ENCODE data around the gene HDAC4.
A peak's percentile ranks its signal among the peaks of the same experiment; 100 is the strongest.

HDAC4 gene

GRCh38 chr2:239004274-239005015, 396.4 kb downstream of the HDAC4 start:
- Histone ChIP-seq H3K4me3 (ENCODE audit: low read depth in 1 of 2, low read length in 2 of 2) (no peak overlapping the region), H3K4me1 (ENCODE audit: control insufficient read depth in 1 of 2, insufficient read depth in 2 of 2, low read length in 2 of 2) (no peaks in the 10 kb centered on the region), H3K27ac (ENCODE audit: low read depth, low read length) (no peak overlapping the region), H3K9ac (ENCODE audit: low read depth in 1 of 2, low read length in 2 of 2) (no peak overlapping the region), H3K27me3 (ENCODE audit: control insufficient read depth in 1 of 2, insufficient read depth in 2 of 2, low read length in 2 of 2) (no peaks in the 10 kb centered on the region), H3K9me3 (ENCODE audit: control insufficient read depth in 1 of 2, low read length in 2 of 2) (no peaks in the 10 kb centered on the region), H3K36me3 (ENCODE audit: control insufficient read depth in 1 of 2, insufficient read depth in 2 of 2, low read length in 2 of 2) (no peaks in the 10 kb centered on the region)

GRCh38 chr2:239003624-239004273, 397.1 kb downstream of the HDAC4 start:
- no peak overlapping the region for H3K27ac ChIP-seq (ENCODE audit: low read depth, low read length)
- no peaks in the 10 kb centered on the region for H3K9me3 ChIP-seq (ENCODE audit: control insufficient read depth in 1 of 2, low read length in 2 of 2)
- no peaks in the 10 kb centered on the region for H3K27me3 ChIP-seq (ENCODE audit: control insufficient read depth in 1 of 2, insufficient read depth in 2 of 2, low read length in 2 of 2)
- H3K4me1 ChIP-seq (ENCODE audit: control insufficient read depth in 1 of 2, insufficient read depth in 2 of 2, low read length in 2 of 2), result no peaks in the 10 kb centered on the region
- H3K4me3 ChIP-seq (ENCODE audit: low read depth in 1 of 2, low read length in 2 of 2), result peak overlapping the region in 1 of 2 donors; percentile 1
- H3K36me3 ChIP-seq (ENCODE audit: control insufficient read depth in 1 of 2, insufficient read depth in 2 of 2, low read length in 2 of 2), result no peaks in the 10 kb centered on the region
- no peak overlapping the region for H3K9ac ChIP-seq (ENCODE audit: low read depth in 1 of 2, low read length in 2 of 2)

GRCh38 chr2:239002954-239003623, 397.7 kb downstream of the HDAC4 start:
- Histone ChIP-seq H3K4me1 (ENCODE audit: control insufficient read depth in 1 of 2, insufficient read depth in 2 of 2, low read length in 2 of 2) (no peaks in the 10 kb centered on the region), H3K4me3 (ENCODE audit: low read depth in 1 of 2, low read length in 2 of 2) (peak overlapping the region; percentile 1 to 21), H3K9ac (ENCODE audit: low read depth in 1 of 2, low read length in 2 of 2) (no peak overlapping the region), H3K27ac (ENCODE audit: low read depth, low read length) (no peak overlapping the region), H3K27me3 (ENCODE audit: control insufficient read depth in 1 of 2, insufficient read depth in 2 of 2, low read length in 2 of 2) (no peaks in the 10 kb centered on the region), H3K36me3 (ENCODE audit: control insufficient read depth in 1 of 2, insufficient read depth in 2 of 2, low read length in 2 of 2) (no peaks in the 10 kb centered on the region), H3K9me3 (ENCODE audit: control insufficient read depth in 1 of 2, low read length in 2 of 2) (no peaks in the 10 kb centered on the region)

GRCh38 chr2:239002591-239002953, 398.2 kb downstream of the HDAC4 start:
- Histone ChIP-seq H3K27me3 (ENCODE audit: control insufficient read depth in 1 of 2, insufficient read depth in 2 of 2, low read length in 2 of 2) (no peaks in the 10 kb centered on the region), H3K4me3 (ENCODE audit: low read depth in 1 of 2, low read length in 2 of 2) (no peak overlapping the region)

GRCh38 chr2:239001794-239002193, 399.0 kb downstream of the HDAC4 start:
- H3K27ac ChIP-seq (ENCODE audit: low read depth, low read length), result no peak overlapping the region
- no peak overlapping the region for H3K9ac ChIP-seq (ENCODE audit: low read depth in 1 of 2, low read length in 2 of 2)
- H3K4me3 ChIP-seq (ENCODE audit: low read depth in 1 of 2, low read length in 2 of 2), result no peak overlapping the region
- H3K36me3 ChIP-seq (ENCODE audit: control insufficient read depth in 1 of 2, insufficient read depth in 2 of 2, low read length in 2 of 2), result no peaks in the 10 kb centered on the region
- H3K27me3 ChIP-seq (ENCODE audit: control insufficient read depth in 1 of 2, insufficient read depth in 2 of 2, low read length in 2 of 2), result no peaks in the 10 kb centered on the region
- H3K9me3 ChIP-seq (ENCODE audit: control insufficient read depth in 1 of 2, low read length in 2 of 2), result no peaks in the 10 kb centered on the region
- no peaks in the 10 kb centered on the region for H3K4me1 ChIP-seq (ENCODE audit: control insufficient read depth in 1 of 2, insufficient read depth in 2 of 2, low read length in 2 of 2)

More at GRCh38 chr2:239002591-239002953, 398.2 kb downstream of the HDAC4 start:
- no peak overlapping the region for H3K27ac ChIP-seq (ENCODE audit: low read depth, low read length)
- no peaks in the 10 kb centered on the region for H3K9me3 ChIP-seq (ENCODE audit: control insufficient read depth in 1 of 2, low read length in 2 of 2)
- H3K9ac ChIP-seq (ENCODE audit: low read depth in 1 of 2, low read length in 2 of 2), result no peak overlapping the region
- H3K36me3 ChIP-seq (ENCODE audit: control insufficient read depth in 1 of 2, insufficient read depth in 2 of 2, low read length in 2 of 2), result no peaks in the 10 kb centered on the region
- no peaks in the 10 kb centered on the region for H3K4me1 ChIP-seq (ENCODE audit: control insufficient read depth in 1 of 2, insufficient read depth in 2 of 2, low read length in 2 of 2)

- Histone ChIP-seq H3K9me3 (ENCODE audit: control insufficient read depth in 1 of 2, low read length in 2 of 2) (no peaks in the 10 kb centered on the region), H3K9ac (ENCODE audit: low read depth in 1 of 2, low read length in 2 of 2) (no peak overlapping the region), H3K36me3 (ENCODE audit: control insufficient read depth in 1 of 2, insufficient read depth in 2 of 2, low read length in 2 of 2) (no peaks in the 10 kb centered on the region), H3K4me3 (ENCODE audit: low read depth in 1 of 2, low read length in 2 of 2) (no peak overlapping the region), H3K27me3 (ENCODE audit: control insufficient read depth in 1 of 2, insufficient read depth in 2 of 2, low read length in 2 of 2) (no peaks in the 10 kb centered on the region), H3K27ac (ENCODE audit: low read depth, low read length) (no peak overlapping the region), H3K4me1 (ENCODE audit: control insufficient read depth in 1 of 2, insufficient read depth in 2 of 2, low read length in 2 of 2) (no peaks in the 10 kb centered on the region)
Measured at GRCh38 chr2:239000500-239001073, 400.2 kb downstream of the HDAC4 start.

- no peaks in the 10 kb centered on the region for H3K36me3 ChIP-seq (ENCODE audit: control insufficient read depth in 1 of 2, insufficient read depth in 2 of 2, low read length in 2 of 2)
- H3K9me3 ChIP-seq (ENCODE audit: control insufficient read depth in 1 of 2, low read length in 2 of 2), result no peaks in the 10 kb centered on the region
- H3K27ac ChIP-seq (ENCODE audit: low read depth, low read length), result no peak overlapping the region
- H3K9ac ChIP-seq (ENCODE audit: low read depth in 1 of 2, low read length in 2 of 2), result no peak overlapping the region
- no peaks in the 10 kb centered on the region for H3K27me3 ChIP-seq (ENCODE audit: control insufficient read depth in 1 of 2, insufficient read depth in 2 of 2, low read length in 2 of 2)
- no peak overlapping the region for H3K4me3 ChIP-seq (ENCODE audit: low read depth in 1 of 2, low read length in 2 of 2)
- no peaks in the 10 kb centered on the region for H3K4me1 ChIP-seq (ENCODE audit: control insufficient read depth in 1 of 2, insufficient read depth in 2 of 2, low read length in 2 of 2)
Measured at GRCh38 chr2:239000089-239000488, 400.7 kb downstream of the HDAC4 start.

GRCh38 chr2:238999291-238999741, 401.5 kb downstream of the HDAC4 start:
- no peak overlapping the region for H3K27ac ChIP-seq (ENCODE audit: low read depth, low read length)
- H3K4me1 ChIP-seq (ENCODE audit: control insufficient read depth in 1 of 2, insufficient read depth in 2 of 2, low read length in 2 of 2), result no peaks in the 10 kb centered on the region
- H3K36me3 ChIP-seq (ENCODE audit: control insufficient read depth in 1 of 2, insufficient read depth in 2 of 2, low read length in 2 of 2), result no peaks in the 10 kb centered on the region

GRCh38 chr2:238998801-238999200, 402.0 kb downstream of the HDAC4 start:
- Histone ChIP-seq H3K4me3 (ENCODE audit: low read depth in 1 of 2, low read length in 2 of 2) (no peak overlapping the region), H3K9me3 (ENCODE audit: control insufficient read depth in 1 of 2, low read length in 2 of 2) (no peaks in the 10 kb centered on the region), H3K9ac (ENCODE audit: low read depth in 1 of 2, low read length in 2 of 2) (no peak overlapping the region), H3K36me3 (ENCODE audit: control insufficient read depth in 1 of 2, insufficient read depth in 2 of 2, low read length in 2 of 2) (no peaks in the 10 kb centered on the region), H3K4me1 (ENCODE audit: control insufficient read depth in 1 of 2, insufficient read depth in 2 of 2, low read length in 2 of 2) (no peaks in the 10 kb centered on the region), H3K27ac (ENCODE audit: low read depth, low read length) (no peak overlapping the region), H3K27me3 (ENCODE audit: control insufficient read depth in 1 of 2, insufficient read depth in 2 of 2, low read length in 2 of 2) (no peaks in the 10 kb centered on the region)

More at GRCh38 chr2:238999291-238999741, 401.5 kb downstream of the HDAC4 start:
- H3K9ac ChIP-seq (ENCODE audit: low read depth in 1 of 2, low read length in 2 of 2), result no peak overlapping the region
- H3K27me3 ChIP-seq (ENCODE audit: control insufficient read depth in 1 of 2, insufficient read depth in 2 of 2, low read length in 2 of 2), result no peaks in the 10 kb centered on the region
- H3K9me3 ChIP-seq (ENCODE audit: control insufficient read depth in 1 of 2, low read length in 2 of 2), result no peaks in the 10 kb centered on the region
- no peak overlapping the region for H3K4me3 ChIP-seq (ENCODE audit: low read depth in 1 of 2, low read length in 2 of 2)
